Gastroesophageal sphincter (tissue), 4 donors: ENCODE results near the gene RALGPS1. TPM values are rescaled to one million over a fixed set of nuclear protein-coding genes. Genes with fewer than 3 reads are reported as not detected.

Experiments
- ATAC-seq: fragments of 150-250 bp; one replicate; pipeline ENCODE4 v1.9.1; 2016; ENCODE audit warnings: mild to moderate bottlenecking, moderate library complexity
- H3K27ac ChIP-seq, 4 donors: fragments of 200-600 bp; sonication (generic) in 3 of 4; 1 replicate in 3 of 4; 2 replicates in 1 of 4; pipeline ENCODE4 v1.5.1; 2016 to 2019
- H3K27me3 ChIP-seq: fragments of 200-600 bp; sonication (generic); one replicate; pipeline ENCODE4 v1.5.1; 2019
- H3K36me3 ChIP-seq, 2 donors: fragments of 200-600 bp; sonication (generic); one replicate each; pipeline ENCODE4 v1.5.1; 2019; ENCODE audit warnings: control low read depth in 1 of 2
- H3K4me1 ChIP-seq, 3 donors: fragments of 200-600 bp; sonication (generic); 1 replicate in 2 of 3; 2 replicates in 1 of 3; pipeline ENCODE4 v1.5.1; 2016 to 2019; ENCODE audit warnings: control low read depth in 2 of 3
- H3K4me3 ChIP-seq, 2 donors: fragments of 200-600 bp; sonication (generic); one replicate each; pipeline ENCODE4 v1.5.1; 2019; ENCODE audit warnings: mild to moderate bottlenecking in 1 of 2, moderate library complexity in 1 of 2
- H3K9me3 ChIP-seq, 3 donors: fragments of 200-600 bp; sonication (generic); one replicate each; pipeline ENCODE4 v1.5.1; 2017 to 2019; ENCODE audit warnings: control low read depth in 2 of 3
- CTCF ChIP-seq, 4 experiments: fragments of 200-600 bp in 2 of 4; fragments of 450-650 bp in 2 of 4; sonication (generic) in 1 of 4; IDR thresholded peaks; one replicate each; pipeline ENCODE4 v1.5.1; 2017 to 2019; ENCODE audit warnings: antibody characterized with exemption in 4 of 4, mild to moderate bottlenecking in 2 of 4, moderate library complexity in 2 of 4
- EP300 ChIP-seq: sonication (generic); formaldehyde crosslinking; IDR thresholded peaks from one replicate; pipeline ENCODE4 v1.6.1; 2017; ENCODE audit warnings: antibody characterized with exemption, mild to moderate bottlenecking
- POLR2A ChIP-seq, 2 donors: fragments of 450-650 bp; IDR thresholded peaks; one replicate each; pipeline ENCODE4 v1.6.1; 2017; ENCODE audit warnings: antibody characterized with exemption in 2 of 2, mild to moderate bottlenecking in 2 of 2, moderate library complexity in 1 of 2
- POLR2AphosphoS5 ChIP-seq: sonication (generic); formaldehyde crosslinking; IDR thresholded peaks from one replicate; pipeline ENCODE4 v1.6.1; 2017; ENCODE audit warnings: antibody characterized with exemption
- WGBS, 2 donors: methylation state at CpG; one replicate each; pipeline ENCODE4 v1.1.5; 2018; ENCODE audit warnings: low coverage in 1 of 2; 5-methylcytosine and 5-hydroxymethylcytosine counted together
- total RNA-seq, 4 donors: library from RNA; depleted of rRNA; stranded (reverse); fragments of >200 nt; gene quantifications; one replicate each; pipeline ENCODE4 v1.1.0, GENCODE V29; 2016

RALGPS1 gene
- total RNA-seq, 4 donors from 2014 or later, result 5.9 to 17.4 (median 11.3) TPM

- no peak overlapping the region for H3K27ac ChIP-seq
- TF ChIP-seq POLR2AphosphoS5, result no peak
- no peak for TF ChIP-seq EP300
- TF ChIP-seq CTCF (IDR thresholded peaks at IDR 0.05), result no peak
- TF ChIP-seq POLR2A (IDR thresholded peaks at IDR 0.05), result no peak
- H3K4me1 ChIP-seq, result peaks cover 0 to 29% (median 6%) of the 10 kb centered on the region in 3 donors
- 93 to 94% methylated on average over 4 to 5 of the region's 8 CpGs for WGBS, 2 donors
- no peaks in the 10 kb centered on the region for H3K27me3 ChIP-seq
- no peaks in the 10 kb centered on the region for H3K9me3 ChIP-seq
- ATAC-seq, result no peak
- H3K4me3 ChIP-seq, result no peak overlapping the region
- H3K36me3 ChIP-seq, result no peaks in the 10 kb centered on the region
Observed at GRCh38 chr9:127079446-127080140, 165.0 kb downstream of the RALGPS1 start.

GRCh38 chr9:127081250-127082185 lies 166.9 kb downstream of the RALGPS1 start:
- no peaks in the 10 kb centered on the region for H3K27me3 ChIP-seq
- no peak overlapping the region for H3K27ac ChIP-seq
- no peaks in the 10 kb centered on the region for H3K36me3 ChIP-seq
- no peaks in the 10 kb centered on the region for H3K9me3 ChIP-seq
- 63 to 100% methylated on average over 1 to 3 of the region's 8 CpGs for WGBS, 2 donors
- TF ChIP-seq POLR2AphosphoS5 (no peak), CTCF (IDR thresholded peaks at IDR 0.05) (no peak), POLR2A (IDR thresholded peaks at IDR 0.05) (no peak), EP300 (no peak)
- ATAC-seq, result peak; percentile 23
- no peak overlapping the region for H3K4me3 ChIP-seq
- peaks cover 0 to 13% (median 0%) of the 10 kb centered on the region in 3 donors for H3K4me1 ChIP-seq

DNA sequence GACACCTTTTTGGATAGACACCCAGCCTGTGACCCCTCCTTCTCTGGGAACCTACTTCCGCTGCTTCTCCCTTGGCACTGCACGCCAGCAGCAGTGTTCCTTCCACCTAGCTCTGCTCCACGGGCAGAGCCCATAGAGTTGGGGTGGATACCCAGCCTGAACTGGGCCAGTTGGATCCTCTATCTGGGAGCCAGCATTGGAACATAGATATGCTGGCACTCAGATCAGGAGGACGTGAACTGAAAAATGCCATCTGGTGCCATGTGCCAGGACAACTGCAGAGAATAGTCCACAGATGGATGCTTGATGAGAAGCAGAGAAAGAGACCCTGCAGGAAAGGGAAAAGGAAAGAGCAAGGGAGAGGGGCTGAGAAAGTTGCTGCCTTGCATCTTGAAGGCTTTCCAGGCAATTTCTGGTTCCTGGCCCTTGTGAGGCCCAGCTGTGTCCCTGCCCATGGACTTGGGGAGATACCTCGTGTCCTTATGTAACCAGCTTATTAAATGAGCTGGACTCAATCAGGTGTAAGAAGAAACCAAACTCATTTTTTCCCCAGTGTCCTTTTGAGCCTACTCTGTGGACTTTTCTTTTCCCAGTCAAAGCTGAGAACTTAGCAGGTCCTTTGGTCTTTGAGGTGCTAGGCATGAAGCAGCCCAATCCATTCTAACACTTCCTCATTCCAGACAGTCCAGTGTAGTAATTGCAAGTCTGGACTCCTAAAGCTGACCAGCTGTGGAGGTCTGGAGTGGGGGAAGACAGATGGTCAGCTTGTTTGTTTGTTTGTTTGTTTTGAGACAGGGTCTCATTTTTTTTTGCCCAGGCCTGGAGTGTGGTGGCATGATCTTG lies 168.8 kb downstream of the RALGPS1 start:
- WGBS, 2 donors, result 79 to 90% methylated on average over 2 to 3 of the region's 5 CpGs
- no peaks in the 10 kb centered on the region for H3K9me3 ChIP-seq
- TF ChIP-seq POLR2A (IDR thresholded peaks at IDR 0.05) (no peak), CTCF (IDR thresholded peaks at IDR 0.05) (no peak), POLR2AphosphoS5 (no peak), EP300 (no peak)
- H3K36me3 ChIP-seq, result peaks cover 0 to 15% of the 10 kb centered on the region in 2 donors
- no peak for ATAC-seq
- H3K4me3 ChIP-seq, result no peak overlapping the region
- H3K4me1 ChIP-seq, result no peaks in the 10 kb centered on the region
- no peak overlapping the region for H3K27ac ChIP-seq
- H3K27me3 ChIP-seq, result no peaks in the 10 kb centered on the region

- ATAC-seq, result no peak
Observed at GRCh38 chr9:127084076-127085039, 169.8 kb downstream of the RALGPS1 start.

More at GRCh38 chr9:127084076-127085039, 169.8 kb downstream of the RALGPS1 start:
- Histone ChIP-seq H3K27ac (no peak overlapping the region), H3K36me3 (peaks cover 0 to 25% of the 10 kb centered on the region in 2 donors), H3K4me1 (peaks cover 0 to 6% (median 3%) of the 10 kb centered on the region in 3 donors), H3K9me3 (no peaks in the 10 kb centered on the region), H3K4me3 (no peak overlapping the region), H3K27me3 (no peaks in the 10 kb centered on the region)
- WGBS, 2 donors, result 93 to 100% methylated on average over 2 to 5 of the region's 12 CpGs
- TF ChIP-seq CTCF (IDR thresholded peaks at IDR 0.05) (no peak), POLR2A (IDR thresholded peaks at IDR 0.05) (no peak), EP300 (no peak), POLR2AphosphoS5 (no peak)
